Muscle layer of colon (tissue), 2 donors: ENCODE results near the gene ARHGEF28.

Experiments
- H3K27ac ChIP-seq: one replicate; pipeline ENCODE4 v1.7.0; 2013; ENCODE audit warnings: low read depth, mild to moderate bottlenecking, low read length, moderate library complexity
- H3K27me3 ChIP-seq, 2 donors: one replicate each; pipeline ENCODE4 v1.7.0; 2013; ENCODE audit warnings: low read length in 2 of 2, mild to moderate bottlenecking in 2 of 2; ENCODE audit not compliant: insufficient read depth in 2 of 2, control insufficient read depth in 1 of 2
- H3K36me3 ChIP-seq: one replicate; pipeline ENCODE4 v1.7.0; 2013; ENCODE audit warnings: mild to moderate bottlenecking, low read length; ENCODE audit not compliant: insufficient read depth
- H3K4me1 ChIP-seq: one replicate; pipeline ENCODE4 v1.7.0; 2013; ENCODE audit warnings: mild to moderate bottlenecking, low read length; ENCODE audit not compliant: insufficient read depth
- H3K4me3 ChIP-seq, 2 donors: one replicate each; pipeline ENCODE4 v1.7.0; 2013; ENCODE audit warnings: low read length in 2 of 2, low read depth in 1 of 2, mild to moderate bottlenecking in 1 of 2, moderate library complexity in 1 of 2
- H3K9ac ChIP-seq: one replicate; pipeline ENCODE4 v1.7.0; 2013; ENCODE audit warnings: low read length
- H3K9me3 ChIP-seq: one replicate; pipeline ENCODE4 v1.7.0; 2013; ENCODE audit warnings: mild to moderate bottlenecking, low read length
- donor health status: abdominal sarcoma.
- donor health status: Adenocarcinoma of cecum.

Gene ARHGEF28

DNA sequence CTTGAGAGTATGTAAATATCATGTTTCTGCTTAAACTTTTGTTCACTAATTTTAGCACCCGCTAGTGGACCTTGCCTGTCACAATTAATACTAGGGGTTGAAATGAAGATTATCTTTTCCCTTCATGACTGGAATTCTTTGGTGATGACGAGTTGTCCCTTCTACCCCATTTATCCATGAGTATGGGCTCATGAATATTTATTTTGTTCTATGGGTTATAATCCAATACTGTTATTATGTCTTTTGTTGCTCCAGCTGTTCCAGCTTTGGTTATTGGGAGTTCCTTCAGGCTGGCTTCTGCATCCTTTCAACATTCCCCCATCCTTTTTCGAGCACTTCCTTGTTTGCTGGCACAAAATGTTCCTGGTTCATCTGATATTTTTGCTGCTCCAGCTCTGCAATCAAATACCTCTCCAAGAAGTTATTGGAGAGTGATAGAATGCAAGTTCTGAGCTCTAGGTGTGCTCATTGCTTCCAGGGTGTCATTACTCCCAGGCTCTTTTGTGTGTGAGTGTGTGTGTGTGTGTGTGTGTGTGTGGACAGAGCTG is 19.7 kb upstream of the ARHGEF28 start:
- Histone ChIP-seq H3K36me3 (no peaks in the 10 kb centered on the region), H3K9ac (no peak overlapping the region), H3K4me1 (no peaks in the 10 kb centered on the region), H3K27ac (no peak overlapping the region), H3K27me3 (no peaks in the 10 kb centered on the region), H3K9me3 (peaks cover 5% of the 10 kb centered on the region), H3K4me3 (no peak overlapping the region)

DNA sequence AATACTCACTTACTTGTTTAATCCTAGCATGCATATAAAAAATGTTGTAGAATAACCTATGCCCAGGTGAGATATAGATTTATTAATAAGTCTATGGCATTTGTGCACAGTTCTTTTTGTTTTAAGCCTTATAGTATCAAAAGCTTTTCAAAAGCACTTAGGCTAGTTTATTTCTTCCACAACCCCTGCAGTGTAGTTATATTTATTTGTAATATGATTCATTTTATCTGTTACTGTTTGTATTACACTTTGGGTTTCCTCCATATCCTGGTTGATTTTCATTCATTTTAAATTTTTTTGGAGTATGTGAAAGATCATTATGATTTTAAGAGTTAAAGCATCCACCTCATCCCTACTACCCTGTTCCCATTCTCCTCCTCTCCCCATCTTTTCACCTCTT is 18.8 kb upstream of the ARHGEF28 start:
- Histone ChIP-seq H3K36me3 (no peaks in the 10 kb centered on the region), H3K4me3 (no peak overlapping the region), H3K9me3 (no peaks in the 10 kb centered on the region), H3K9ac (no peak overlapping the region), H3K4me1 (no peaks in the 10 kb centered on the region), H3K27me3 (no peaks in the 10 kb centered on the region), H3K27ac (no peak overlapping the region)

GRCh38 chr5:73612799-73613198 is 13.2 kb upstream of the ARHGEF28 start:
- Histone ChIP-seq H3K4me3 (no peak overlapping the region), H3K27me3 (no peaks in the 10 kb centered on the region), H3K9me3 (no peaks in the 10 kb centered on the region), H3K9ac (no peak overlapping the region), H3K36me3 (no peaks in the 10 kb centered on the region), H3K4me1 (no peaks in the 10 kb centered on the region), H3K27ac (no peak overlapping the region)

DNA sequence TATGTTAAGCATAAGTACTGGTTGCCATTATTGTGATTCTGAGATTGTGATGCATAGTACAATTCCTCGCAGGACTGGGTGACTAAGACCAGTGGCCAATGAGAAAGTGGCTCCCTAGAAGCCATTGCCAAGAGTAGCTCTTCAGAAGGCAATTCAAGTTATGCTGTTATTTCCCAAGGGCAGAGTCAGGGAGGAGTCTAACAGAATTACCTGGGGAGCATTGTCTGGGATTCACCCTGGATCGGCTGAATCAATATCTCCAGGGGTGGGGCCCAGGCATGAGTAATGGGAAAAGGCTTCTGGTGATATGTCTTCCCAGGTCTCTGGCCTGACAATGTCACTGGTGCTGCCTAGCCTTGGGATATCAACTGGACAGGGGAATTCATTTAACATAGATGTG is 10.9 kb upstream of the ARHGEF28 start:
- H3K4me1 ChIP-seq, result no peaks in the 10 kb centered on the region
- no peak overlapping the region for H3K4me3 ChIP-seq
- no peak overlapping the region for H3K27ac ChIP-seq
- no peak overlapping the region for H3K9ac ChIP-seq
- H3K36me3 ChIP-seq, result no peaks in the 10 kb centered on the region
- no peaks in the 10 kb centered on the region for H3K27me3 ChIP-seq
- H3K9me3 ChIP-seq, result no peaks in the 10 kb centered on the region

- no peak overlapping the region for H3K4me3 ChIP-seq
- H3K9me3 ChIP-seq, result no peaks in the 10 kb centered on the region
- H3K27ac ChIP-seq, result no peak overlapping the region
- no peaks in the 10 kb centered on the region for H3K4me1 ChIP-seq
- no peaks in the 10 kb centered on the region for H3K27me3 ChIP-seq
- no peaks in the 10 kb centered on the region for H3K36me3 ChIP-seq
- no peak overlapping the region for H3K9ac ChIP-seq
Measured at GRCh38 chr5:73615947-73616346, 10.0 kb upstream of the ARHGEF28 start.

DNA sequence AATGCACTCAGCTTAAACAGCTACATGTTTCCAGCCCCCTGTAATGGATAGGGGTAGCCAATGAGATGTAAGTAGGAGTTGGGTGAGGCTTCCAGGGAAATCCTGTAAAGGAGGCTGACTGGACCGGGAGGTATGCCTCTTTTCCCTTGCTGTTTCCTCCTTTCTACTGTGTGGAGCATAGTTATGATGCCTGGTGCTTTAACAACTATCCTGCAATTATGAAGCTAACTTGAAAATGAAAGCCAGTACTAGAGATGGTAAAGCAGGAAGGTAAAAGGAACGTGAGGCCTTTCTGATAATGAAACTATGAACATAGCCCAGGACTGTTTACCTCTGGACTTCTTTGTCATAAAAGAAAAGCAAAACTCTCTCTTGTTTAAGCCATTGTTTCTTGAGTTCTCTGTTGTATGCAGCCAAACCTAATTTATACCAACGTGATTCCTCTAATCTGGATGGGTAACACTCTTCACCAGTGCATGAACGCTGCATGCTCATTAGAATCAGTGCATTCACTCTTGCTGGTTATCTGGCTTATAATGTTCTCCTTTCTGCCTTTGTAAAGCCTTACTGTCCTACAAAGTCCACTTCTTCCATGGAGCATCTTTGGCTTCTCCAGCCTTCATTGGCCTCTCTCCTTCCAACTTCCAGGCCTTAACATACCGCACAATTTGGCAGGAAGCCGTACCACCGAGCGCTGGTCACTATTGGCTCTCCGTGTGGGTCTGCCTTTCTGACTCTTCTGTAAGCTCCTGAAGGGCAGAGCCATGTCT is 8.3 kb upstream of the ARHGEF28 start:
- Histone ChIP-seq H3K9ac (no peak overlapping the region), H3K4me3 (no peak overlapping the region), H3K27ac (no peak overlapping the region), H3K4me1 (no peaks in the 10 kb centered on the region), H3K9me3 (no peaks in the 10 kb centered on the region), H3K27me3 (no peaks in the 10 kb centered on the region), H3K36me3 (no peaks in the 10 kb centered on the region)

- no peak overlapping the region for H3K9ac ChIP-seq
- H3K36me3 ChIP-seq, result no peaks in the 10 kb centered on the region
Measured at GRCh38 chr5:73619606-73620333, 6.2 kb upstream of the ARHGEF28 start.

GRCh38 chr5:73620334-73620687 is 5.7 kb upstream of the ARHGEF28 start:
- Histone ChIP-seq H3K36me3 (no peaks in the 10 kb centered on the region), H3K9ac (no peak overlapping the region), H3K4me1 (no peaks in the 10 kb centered on the region), H3K27me3 (no peaks in the 10 kb centered on the region), H3K9me3 (no peaks in the 10 kb centered on the region), H3K27ac (no peak overlapping the region), H3K4me3 (no peak overlapping the region)

More at GRCh38 chr5:73619606-73620333, 6.2 kb upstream of the ARHGEF28 start:
- H3K27me3 ChIP-seq, result no peaks in the 10 kb centered on the region
- H3K27ac ChIP-seq, result no peak overlapping the region
- no peaks in the 10 kb centered on the region for H3K9me3 ChIP-seq
- no peaks in the 10 kb centered on the region for H3K4me1 ChIP-seq
- no peak overlapping the region for H3K4me3 ChIP-seq

GRCh38 chr5:73623060-73623459 is 2.9 kb upstream of the ARHGEF28 start:
- Histone ChIP-seq H3K27me3 (no peaks in the 10 kb centered on the region), H3K9ac (no peak overlapping the region), H3K4me1 (no peaks in the 10 kb centered on the region), H3K9me3 (no peaks in the 10 kb centered on the region), H3K4me3 (no peak overlapping the region), H3K27ac (no peak overlapping the region), H3K36me3 (no peaks in the 10 kb centered on the region)

DNA sequence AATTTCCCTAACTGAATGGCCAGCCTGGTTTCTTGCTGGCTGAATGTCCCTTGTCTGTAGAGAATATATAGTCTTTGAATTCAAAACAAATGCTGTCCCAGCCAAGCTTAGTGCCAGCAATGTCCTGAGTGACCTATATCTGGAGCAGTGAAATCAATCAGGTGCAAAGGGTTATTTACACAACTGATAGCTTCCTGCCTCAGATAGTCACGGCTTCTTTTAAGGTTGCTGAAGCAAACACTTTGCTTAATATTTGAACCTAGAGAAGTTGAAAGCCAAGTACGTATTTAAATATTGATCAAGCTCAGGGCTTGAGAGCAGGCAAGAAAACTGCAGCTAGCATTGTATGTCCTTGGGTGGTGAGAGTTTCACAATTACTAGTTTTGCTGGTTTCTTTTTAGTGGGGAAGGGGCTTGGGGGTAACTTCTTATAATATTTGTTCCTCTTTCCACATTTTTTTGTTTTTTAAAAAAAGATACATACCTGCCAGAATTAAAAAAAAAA is 2.0 kb upstream of the ARHGEF28 start:
- H3K27ac ChIP-seq, result no peak overlapping the region
- H3K4me3 ChIP-seq, result no peak overlapping the region
- H3K27me3 ChIP-seq, result no peaks in the 10 kb centered on the region
- H3K36me3 ChIP-seq, result no peaks in the 10 kb centered on the region
- no peak overlapping the region for H3K9ac ChIP-seq
- H3K9me3 ChIP-seq, result no peaks in the 10 kb centered on the region
- H3K4me1 ChIP-seq, result no peaks in the 10 kb centered on the region

- H3K36me3 ChIP-seq, result no peaks in the 10 kb centered on the region
- H3K27ac ChIP-seq, result no peak overlapping the region
- no peak overlapping the region for H3K9ac ChIP-seq
- no peaks in the 10 kb centered on the region for H3K9me3 ChIP-seq
- no peaks in the 10 kb centered on the region for H3K4me1 ChIP-seq
- H3K4me3 ChIP-seq, result no peak overlapping the region
- H3K27me3 ChIP-seq, result no peaks in the 10 kb centered on the region
Measured at GRCh38 chr5:73624888-73625287, 1.1 kb upstream of the ARHGEF28 start.
